ENCODE results near the gene COX6A2. TPM values are rescaled to one million over a fixed set of nuclear protein-coding genes. Genes with fewer than 3 reads are reported as not detected.

COX6A2 gene
- total RNA-seq, 1 experiment from 2014 or later = not detected

DNA sequence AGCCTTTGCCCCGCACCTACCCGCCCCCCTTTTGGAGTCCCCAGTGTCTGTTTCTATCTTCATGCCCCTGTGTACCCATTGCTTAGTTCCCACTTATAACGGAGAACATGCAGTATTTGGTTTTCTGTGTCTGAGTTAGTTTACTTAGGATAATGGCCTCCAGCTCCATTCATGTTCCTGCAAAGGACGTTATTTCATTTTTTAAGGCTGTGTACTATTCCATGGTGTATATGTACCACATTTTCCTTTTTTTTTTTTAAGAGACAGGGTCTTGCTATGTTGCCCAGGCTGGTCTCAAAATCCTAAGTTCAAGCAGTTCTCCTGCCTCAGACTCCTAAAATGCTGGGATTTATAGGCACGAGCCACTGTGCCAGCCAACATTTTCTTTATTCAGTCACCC, 39.7 kb upstream of the COX6A2 start:
- intact Hi-C loops (cut with micrococcal nuclease; ENCODE audit: unreplicated experiment) = no loop called here
- H4K20me1 ChIP-seq (ENCODE audit: insufficient read depth) = no peaks in the 10 kb centered on the region; the same call in 1 of the 2 replicates
- ChIA-PET POLR2A (ENCODE audit: unreplicated experiment) (no interaction called here), CTCF (no interaction called here)
- no peaks in the 10 kb centered on the region for H3K9me2 ChIP-seq (ENCODE audit: insufficient read depth)
- TF ChIP-seq, protein P1, sequence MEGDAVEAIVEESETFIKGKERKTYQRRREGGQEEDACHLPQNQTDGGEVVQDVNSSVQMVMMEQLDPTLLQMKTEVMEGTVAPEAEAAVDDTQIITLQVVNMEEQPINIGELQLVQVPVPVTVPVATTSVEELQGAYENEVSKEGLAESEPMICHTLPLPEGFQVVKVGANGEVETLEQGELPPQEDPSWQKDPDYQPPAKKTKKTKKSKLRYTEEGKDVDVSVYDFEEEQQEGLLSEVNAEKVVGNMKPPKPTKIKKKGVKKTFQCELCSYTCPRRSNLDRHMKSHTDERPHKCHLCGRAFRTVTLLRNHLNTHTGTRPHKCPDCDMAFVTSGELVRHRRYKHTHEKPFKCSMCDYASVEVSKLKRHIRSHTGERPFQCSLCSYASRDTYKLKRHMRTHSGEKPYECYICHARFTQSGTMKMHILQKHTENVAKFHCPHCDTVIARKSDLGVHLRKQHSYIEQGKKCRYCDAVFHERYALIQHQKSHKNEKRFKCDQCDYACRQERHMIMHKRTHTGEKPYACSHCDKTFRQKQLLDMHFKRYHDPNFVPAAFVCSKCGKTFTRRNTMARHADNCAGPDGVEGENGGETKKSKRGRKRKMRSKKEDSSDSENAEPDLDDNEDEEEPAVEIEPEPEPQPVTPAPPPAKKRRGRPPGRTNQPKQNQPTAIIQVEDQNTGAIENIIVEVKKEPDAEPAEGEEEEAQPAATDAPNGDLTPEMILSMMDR (conservative IDR thresholded peaks at IDR 0.05) = no peak
- TF ChIP-seq EZH2 (IDR thresholded peaks at IDR 0.05; ENCODE audit: low read depth) = no peak
- H3K4me2 ChIP-seq = no peak overlapping the region
- H3F3A ChIP-seq (ENCODE audit: insufficient read depth, low read depth) = peaks cover 16% of the 10 kb centered on the region; the same call in 1 of the 2 replicates
- H3K9me3 ChIP-seq (ENCODE audit: insufficient read depth, low read depth) = no peaks in the 10 kb centered on the region
- H3K4me3 ChIP-seq = no peak overlapping the region
- 0 out of 2 replicates have a peak, but pooled peaks cover 5% of the 10 kb centered on the region for H3K4me1 ChIP-seq (replicated peaks; ENCODE audit: insufficient read depth)
- no peaks in the 10 kb centered on the region for H3K36me3 ChIP-seq (ENCODE audit: low read depth)
- no peak overlapping the region for H3K27ac ChIP-seq
- no peak for DNase-seq
- no peak overlapping the region for H2AFZ ChIP-seq
- H3K27me3 ChIP-seq (ENCODE audit: insufficient read depth, low read depth) = no peaks in the 10 kb centered on the region
- no peaks in the 10 kb centered on the region for H3K79me2 ChIP-seq (ENCODE audit: low read depth)
- BruUV-seq (replicated peaks) = no TSS peak

GRCh38 chr16:31467151-31467773, 39.1 kb upstream of the COX6A2 start:
- no peak overlapping the region for H3K4me3 ChIP-seq
- intact Hi-C loops (cut with micrococcal nuclease; ENCODE audit: unreplicated experiment) = no loop called here
- H3K79me2 ChIP-seq (ENCODE audit: low read depth) = no peaks in the 10 kb centered on the region
- CTCF ChIA-PET = no interaction called here
- no peaks in the 10 kb centered on the region for H3K9me3 ChIP-seq (ENCODE audit: insufficient read depth, low read depth)
- no peak overlapping the region for H2AFZ ChIP-seq
- H4K20me1 ChIP-seq (ENCODE audit: insufficient read depth) = no peaks in the 10 kb centered on the region; the same call in 1 of the 2 replicates
- no peaks in the 10 kb centered on the region for H3K36me3 ChIP-seq (ENCODE audit: low read depth)
- POLR2A ChIA-PET (ENCODE audit: unreplicated experiment) = no interaction called here
- TF ChIP-seq, protein P1 (conservative IDR thresholded peaks at IDR 0.05) = no peak
- TF ChIP-seq EZH2 (IDR thresholded peaks at IDR 0.05; ENCODE audit: low read depth) = no peak
- no peaks in the 10 kb centered on the region for H3K9me2 ChIP-seq (ENCODE audit: insufficient read depth)
- H3K4me1 ChIP-seq (replicated peaks; ENCODE audit: insufficient read depth) = 0 out of 2 replicates have a peak, but pooled peaks cover 5% of the 10 kb centered on the region
- H3F3A ChIP-seq (ENCODE audit: insufficient read depth, low read depth) = peaks cover 11% of the 10 kb centered on the region; the same call in 1 of the 2 replicates
- H3K27ac ChIP-seq = no peak overlapping the region
- H3K4me2 ChIP-seq = no peak overlapping the region
- H3K27me3 ChIP-seq (ENCODE audit: insufficient read depth, low read depth) = no peaks in the 10 kb centered on the region
- no peak for DNase-seq
- BruUV-seq (replicated peaks) = no TSS peak

DNA sequence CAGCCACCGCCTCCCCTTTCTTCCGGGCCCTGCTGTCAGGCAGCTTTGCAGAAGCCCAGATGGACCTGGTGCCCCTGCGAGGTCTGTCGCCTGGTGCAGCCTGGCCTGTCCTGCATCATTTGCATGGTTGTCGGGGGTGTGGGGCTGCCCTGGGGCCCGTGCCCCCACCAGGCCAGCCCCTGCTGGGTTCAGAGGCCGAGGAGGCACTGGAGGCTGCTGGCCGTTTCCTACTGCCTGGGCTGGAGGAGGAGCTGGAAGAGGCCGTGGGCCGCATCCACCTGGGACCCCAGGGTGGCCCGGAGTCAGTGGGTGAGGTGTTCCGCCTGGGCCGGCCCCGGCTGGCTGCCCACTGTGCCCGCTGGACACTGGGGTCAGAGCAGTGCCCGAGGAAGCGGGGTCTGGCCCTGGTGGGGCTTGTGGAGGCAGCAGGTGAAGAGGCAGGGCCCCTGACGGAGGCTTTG, 38.3 kb upstream of the COX6A2 start:
- CTCF ChIA-PET = no interaction called here
- POLR2A ChIA-PET (ENCODE audit: unreplicated experiment) = interaction anchor here (0.6 kb wide), 1 partner anchor 549 kb away, joined by 4 read pairs; no protein-coding TSS in a partner anchor
- no peaks in the 10 kb centered on the region for H3K9me2 ChIP-seq (ENCODE audit: insufficient read depth)
- DNase-seq = no peak
- H3K4me3 ChIP-seq = no peak overlapping the region
- no TSS peak for BruUV-seq (replicated peaks)
- no peaks in the 10 kb centered on the region for H3K9me3 ChIP-seq (ENCODE audit: insufficient read depth, low read depth)
- TF ChIP-seq EZH2 (IDR thresholded peaks at IDR 0.05; ENCODE audit: low read depth) = no peak
- TF ChIP-seq, protein P1 (conservative IDR thresholded peaks at IDR 0.05) = no peak
- H2AFZ ChIP-seq = no peak overlapping the region
- H3F3A ChIP-seq (ENCODE audit: insufficient read depth, low read depth) = 0 out of 2 replicates have a peak, but pooled peaks cover 8% of the 10 kb centered on the region
- no peaks in the 10 kb centered on the region for H3K27me3 ChIP-seq (ENCODE audit: insufficient read depth, low read depth)
- no peak overlapping the region for H3K27ac ChIP-seq
- intact Hi-C loops (cut with micrococcal nuclease; ENCODE audit: unreplicated experiment) = no loop called here
- no peak overlapping the region for H3K4me2 ChIP-seq
- H3K4me1 ChIP-seq (replicated peaks; ENCODE audit: insufficient read depth) = 0 out of 2 replicates have a peak, but pooled peaks cover 2% of the 10 kb centered on the region
- H3K79me2 ChIP-seq (ENCODE audit: low read depth) = peaks cover 1% of the 10 kb centered on the region; the same call in 1 of the 2 replicates
- H4K20me1 ChIP-seq (ENCODE audit: insufficient read depth) = no peaks in the 10 kb centered on the region; the same call in 1 of the 2 replicates
- no peaks in the 10 kb centered on the region for H3K36me3 ChIP-seq (ENCODE audit: low read depth)
